ENCODE measurements around the gene GBP1.
"Not testable (repeated sequence)": the region's sequence is repeated elsewhere in the genome, so short reads cannot be mapped to it uniquely, and the experiment has no call there.

The GBP1 gene

GRCh38 chr1:89049901-89050648 lies 14.9 kb downstream of the GBP1 start:
- H3K36me3 ChIP-seq (ENCODE audit: control insufficient read depth, insufficient read depth, low read length); H3K27ac ChIP-seq (ENCODE audit: low read depth, low read length); H3K9ac ChIP-seq (ENCODE audit: low read length); H3K4me3 ChIP-seq (ENCODE audit: low read length); H3K27me3 ChIP-seq (ENCODE audit: control insufficient read depth, insufficient read depth, low read length); H3K4me1 ChIP-seq (ENCODE audit: control insufficient read depth, insufficient read depth, low read length): not testable (repeated sequence)

GRCh38 chr1:89049187-89049586 lies 15.8 kb downstream of the GBP1 start:
- H3K4me1 ChIP-seq (ENCODE audit: control insufficient read depth, insufficient read depth, low read length); H3K4me3 ChIP-seq (ENCODE audit: low read length); H3K36me3 ChIP-seq (ENCODE audit: control insufficient read depth, insufficient read depth, low read length); H3K27ac ChIP-seq (ENCODE audit: low read depth, low read length); H3K27me3 ChIP-seq (ENCODE audit: control insufficient read depth, insufficient read depth, low read length); H3K9ac ChIP-seq (ENCODE audit: low read length): not testable (repeated sequence)

GRCh38 chr1:89047734-89048133 lies 17.3 kb downstream of the GBP1 start:
- Histone ChIP-seq H3K4me3 (ENCODE audit: low read length) (no peak overlapping the region), H3K27me3 (ENCODE audit: control insufficient read depth, insufficient read depth, low read length) (no peaks in the 10 kb centered on the region), H3K9ac (ENCODE audit: low read length) (no peak overlapping the region), H3K4me1 (ENCODE audit: control insufficient read depth, insufficient read depth, low read length) (no peaks in the 10 kb centered on the region), H3K36me3 (ENCODE audit: control insufficient read depth, insufficient read depth, low read length) (no peaks in the 10 kb centered on the region), H3K27ac (ENCODE audit: low read depth, low read length) (no peak overlapping the region)

- H3K27me3 ChIP-seq (ENCODE audit: control insufficient read depth, insufficient read depth, low read length); H3K4me1 ChIP-seq (ENCODE audit: control insufficient read depth, insufficient read depth, low read length); H3K9ac ChIP-seq (ENCODE audit: low read length); H3K27ac ChIP-seq (ENCODE audit: low read depth, low read length); H3K4me3 ChIP-seq (ENCODE audit: low read length); H3K36me3 ChIP-seq (ENCODE audit: control insufficient read depth, insufficient read depth, low read length): not testable (repeated sequence)
Measured at GRCh38 chr1:89046318-89047183, 18.5 kb downstream of the GBP1 start.

GRCh38 chr1:89044970-89045721 lies 19.9 kb downstream of the GBP1 start:
- no peaks in the 10 kb centered on the region for H3K27me3 ChIP-seq (ENCODE audit: control insufficient read depth, insufficient read depth, low read length)
- no peaks in the 10 kb centered on the region for H3K4me1 ChIP-seq (ENCODE audit: control insufficient read depth, insufficient read depth, low read length)
- H3K4me3 ChIP-seq (ENCODE audit: low read length) = no peak overlapping the region
- H3K9ac ChIP-seq (ENCODE audit: low read length) = no peak overlapping the region
- no peak overlapping the region for H3K27ac ChIP-seq (ENCODE audit: low read depth, low read length)
- no peaks in the 10 kb centered on the region for H3K36me3 ChIP-seq (ENCODE audit: control insufficient read depth, insufficient read depth, low read length)

GRCh38 chr1:89043940-89044339 lies 21.1 kb downstream of the GBP1 start:
- Histone ChIP-seq H3K27me3 (ENCODE audit: control insufficient read depth, insufficient read depth, low read length) (no peaks in the 10 kb centered on the region), H3K9ac (ENCODE audit: low read length) (no peak overlapping the region), H3K36me3 (ENCODE audit: control insufficient read depth, insufficient read depth, low read length) (no peaks in the 10 kb centered on the region), H3K27ac (ENCODE audit: low read depth, low read length) (no peak overlapping the region), H3K4me3 (ENCODE audit: low read length) (no peak overlapping the region), H3K4me1 (ENCODE audit: control insufficient read depth, insufficient read depth, low read length) (no peaks in the 10 kb centered on the region)

GRCh38 chr1:89042491-89042890 lies 22.5 kb downstream of the GBP1 start:
- Histone ChIP-seq H3K27ac (ENCODE audit: low read depth, low read length) (no peak overlapping the region), H3K4me3 (ENCODE audit: low read length) (no peak overlapping the region), H3K27me3 (ENCODE audit: control insufficient read depth, insufficient read depth, low read length) (no peaks in the 10 kb centered on the region), H3K4me1 (ENCODE audit: control insufficient read depth, insufficient read depth, low read length) (no peaks in the 10 kb centered on the region), H3K36me3 (ENCODE audit: control insufficient read depth, insufficient read depth, low read length) (no peaks in the 10 kb centered on the region), H3K9ac (ENCODE audit: low read length) (no peak overlapping the region)

- no peak overlapping the region for H3K9ac ChIP-seq (ENCODE audit: low read length)
- H3K27me3 ChIP-seq (ENCODE audit: control insufficient read depth, insufficient read depth, low read length) = no peaks in the 10 kb centered on the region
- H3K4me3 ChIP-seq (ENCODE audit: low read length) = no peak overlapping the region
- H3K4me1 ChIP-seq (ENCODE audit: control insufficient read depth, insufficient read depth, low read length) = no peaks in the 10 kb centered on the region
- no peak overlapping the region for H3K27ac ChIP-seq (ENCODE audit: low read depth, low read length)
- no peaks in the 10 kb centered on the region for H3K36me3 ChIP-seq (ENCODE audit: control insufficient read depth, insufficient read depth, low read length)
Measured at GRCh38 chr1:89041721-89042120, 23.3 kb downstream of the GBP1 start.

- Histone ChIP-seq H3K4me1 (ENCODE audit: control insufficient read depth, insufficient read depth, low read length) (no peaks in the 10 kb centered on the region), H3K27me3 (ENCODE audit: control insufficient read depth, insufficient read depth, low read length) (no peaks in the 10 kb centered on the region), H3K36me3 (ENCODE audit: control insufficient read depth, insufficient read depth, low read length) (no peaks in the 10 kb centered on the region), H3K9ac (ENCODE audit: low read length) (no peak overlapping the region), H3K27ac (ENCODE audit: low read depth, low read length) (no peak overlapping the region), H3K4me3 (ENCODE audit: low read length) (no peak overlapping the region)
Measured at GRCh38 chr1:89041119-89041641, 23.8 kb downstream of the GBP1 start.

GRCh38 chr1:89040315-89040626 lies 24.7 kb downstream of the GBP1 start:
- H3K36me3 ChIP-seq (ENCODE audit: control insufficient read depth, insufficient read depth, low read length) = no peaks in the 10 kb centered on the region
- H3K9ac ChIP-seq (ENCODE audit: low read length) = no peak overlapping the region
- H3K27ac ChIP-seq (ENCODE audit: low read depth, low read length) = no peak overlapping the region
- H3K27me3 ChIP-seq (ENCODE audit: control insufficient read depth, insufficient read depth, low read length) = no peaks in the 10 kb centered on the region
- no peaks in the 10 kb centered on the region for H3K4me1 ChIP-seq (ENCODE audit: control insufficient read depth, insufficient read depth, low read length)
- H3K4me3 ChIP-seq (ENCODE audit: low read length) = no peak overlapping the region

GRCh38 chr1:89037186-89037585 lies 27.8 kb downstream of the GBP1 start:
- H3K27me3 ChIP-seq (ENCODE audit: control insufficient read depth, insufficient read depth, low read length) = no peaks in the 10 kb centered on the region
- no peak overlapping the region for H3K9ac ChIP-seq (ENCODE audit: low read length)
- no peaks in the 10 kb centered on the region for H3K36me3 ChIP-seq (ENCODE audit: control insufficient read depth, insufficient read depth, low read length)
- H3K4me3 ChIP-seq (ENCODE audit: low read length) = no peak overlapping the region
- H3K4me1 ChIP-seq (ENCODE audit: control insufficient read depth, insufficient read depth, low read length) = no peaks in the 10 kb centered on the region
- no peak overlapping the region for H3K27ac ChIP-seq (ENCODE audit: low read depth, low read length)

GRCh38 chr1:89035080-89035479 lies 29.9 kb downstream of the GBP1 start:
- Histone ChIP-seq H3K4me3 (ENCODE audit: low read length) (no peak overlapping the region), H3K27ac (ENCODE audit: low read depth, low read length) (no peak overlapping the region)

More at GRCh38 chr1:89035080-89035479, 29.9 kb downstream of the GBP1 start:
- no peaks in the 10 kb centered on the region for H3K4me1 ChIP-seq (ENCODE audit: control insufficient read depth, insufficient read depth, low read length)
- no peaks in the 10 kb centered on the region for H3K27me3 ChIP-seq (ENCODE audit: control insufficient read depth, insufficient read depth, low read length)
- H3K36me3 ChIP-seq (ENCODE audit: control insufficient read depth, insufficient read depth, low read length) = no peaks in the 10 kb centered on the region
- H3K9ac ChIP-seq (ENCODE audit: low read length) = no peak overlapping the region
